Measurements from ENCODE around the gene KMT2D.
"Not testable (repeated sequence)": the region's sequence is repeated elsewhere in the genome, so short reads cannot be mapped to it uniquely, and the experiment has no call there.

Gene KMT2D

GRCh38 chr12:49088150-49088931 is 27.7 kb upstream of the KMT2D start:
- peak; percentile 88 for DNase-seq (ENCODE audit: low spot score)

- DNase-seq (ENCODE audit: low spot score) = no peak
Measured at GRCh38 chr12:49086116-49086515, 25.5 kb upstream of the KMT2D start.

GRCh38 chr12:49084438-49084837 is 23.8 kb upstream of the KMT2D start:
- no peak for DNase-seq (ENCODE audit: low spot score)

GRCh38 chr12:49079793-49080192 is 19.2 kb upstream of the KMT2D start:
- DNase-seq (ENCODE audit: low spot score) = no peak

- no peak for DNase-seq (ENCODE audit: low spot score)
Measured at GRCh38 chr12:49070971-49071370, 10.4 kb upstream of the KMT2D start.

GRCh38 chr12:49069507-49070346 is 9.1 kb upstream of the KMT2D start, which contains the start of gene RHEBL1:
Gene RHEBL1, minus strand, starts transcription at chr12:49069979. Its CDS starts 194 bp downstream, at chr12:49069785.
- peak; percentile 99 for DNase-seq (ENCODE audit: low spot score)

- no peak for DNase-seq (ENCODE audit: low spot score)
Measured at GRCh38 chr12:49068879-49069506, 8.4 kb upstream of the KMT2D start.

GRCh38 chr12:49066120-49066519 is 5.5 kb upstream of the KMT2D start:
- DNase-seq (ENCODE audit: low spot score) = no peak

GRCh38 chr12:49064767-49065152 is 4.2 kb upstream of the KMT2D start:
- no peak for DNase-seq (ENCODE audit: low spot score)

- not testable (repeated sequence) for DNase-seq (ENCODE audit: low spot score)
Measured at GRCh38 chr12:49061916-49062315, 1.3 kb upstream of the KMT2D start.

- no peak for DNase-seq (ENCODE audit: low spot score)
Measured at GRCh38 chr12:49061157-49061650, 610 bp upstream of the KMT2D start.

- DNase-seq (ENCODE audit: low spot score) = peak; percentile 38
Measured at GRCh38 chr12:49059299-49060171, 1.1 kb downstream of the KMT2D start.

GRCh38 chr12:49059045-49059298 is 1.6 kb downstream of the KMT2D start:
- no peak for DNase-seq (ENCODE audit: low spot score)

GRCh38 chr12:49058366-49059044 is 2.1 kb downstream of the KMT2D start:
- no peak for DNase-seq (ENCODE audit: low spot score)

- no peak for DNase-seq (ENCODE audit: low spot score)
Measured at GRCh38 chr12:49057888-49058287, 2.7 kb downstream of the KMT2D start.

- DNase-seq (ENCODE audit: low spot score) = peak; percentile 92
Measured at GRCh38 chr12:49055978-49056754, 4.4 kb downstream of the KMT2D start.

GRCh38 chr12:49055092-49055491 is 5.5 kb downstream of the KMT2D start:
- no peak for DNase-seq (ENCODE audit: low spot score)

GRCh38 chr12:49054524-49054923 is 6.1 kb downstream of the KMT2D start:
- no peak for DNase-seq (ENCODE audit: low spot score)

- DNase-seq (ENCODE audit: low spot score) = no peak
Measured at GRCh38 chr12:49054096-49054495, 6.5 kb downstream of the KMT2D start.

- no peak for DNase-seq (ENCODE audit: low spot score)
Measured at GRCh38 chr12:49052451-49053208, 8.0 kb downstream of the KMT2D start.
